Spleen (tissue), 11 donors: ENCODE results near the gene STAMBP. TPM values are rescaled to one million over a fixed set of nuclear protein-coding genes. Genes with fewer than 3 reads are reported as not detected.

Experiments used
- DNase-seq: peaks from one replicate; pipeline ENCODE4 v3.0.0-alpha.2; 2020
- H3K27ac ChIP-seq, 8 donors: fragments of 200-600 bp; sonication (generic) in 7 of 8; 1 replicate in 4 of 8; 2 replicates in 4 of 8; pipeline versions ENCODE4 v1.5.0 to v1.8.0; 2016 to 2021; ENCODE audit warnings: inconsistent platforms in 4 of 8, mild to moderate bottlenecking in 4 of 8, moderate library complexity in 1 of 8
- H3K27me3 ChIP-seq, 7 donors: fragments of 200-600 bp; sonication (generic) in 6 of 7; replicated peaks in 1 of 7; 1 replicate in 4 of 7; 2 replicates in 3 of 7; pipeline versions ENCODE4 v1.5.0 to v1.8.0; 2016 to 2021; ENCODE audit warnings: inconsistent platforms in 3 of 7, mild to moderate bottlenecking in 1 of 7
- H3K36me3 ChIP-seq, 6 donors: fragments of 200-600 bp; sonication (generic) in 5 of 6; 1 replicate in 4 of 6; 2 replicates in 2 of 6; pipeline versions ENCODE4 v1.5.0 to v1.8.0; 2016 to 2021; ENCODE audit warnings: inconsistent platforms in 2 of 6
- H3K4me1 ChIP-seq, 6 donors: fragments of 200-600 bp; sonication (generic) in 5 of 6; 1 replicate in 3 of 6; 2 replicates in 3 of 6; pipeline versions ENCODE4 v1.5.0 to v1.8.0; 2016 to 2021; ENCODE audit warnings: inconsistent platforms in 3 of 6
- H3K4me3 ChIP-seq, 8 donors: fragments of 200-600 bp; sonication (generic) in 7 of 8; 1 replicate in 4 of 8; 2 replicates in 4 of 8; pipeline versions ENCODE4 v1.5.0 to v1.8.0; 2016 to 2021; ENCODE audit warnings: inconsistent platforms in 4 of 8, mild to moderate bottlenecking in 4 of 8, moderate library complexity in 2 of 8
- H3K9me3 ChIP-seq, 8 donors: fragments of 200-600 bp; sonication (generic) in 7 of 8; 1 replicate in 4 of 8; 2 replicates in 4 of 8; pipeline versions ENCODE4 v1.5.0 to v1.8.0; 2016 to 2021; ENCODE audit warnings: inconsistent platforms in 4 of 8
- CTCF ChIP-seq, 11 experiments: fragments of 200-600 bp in 7 of 11; fragments of 450-650 bp in 4 of 11; sonication (generic) in 4 of 11; IDR thresholded peaks in 8 of 11; conservative IDR thresholded peaks in 3 of 11; 1 replicate in 7 of 11; 2 replicates in 4 of 11; pipeline versions ENCODE4 v1.4.0 to v1.8.0; 2016 to 2021; ENCODE audit warnings: antibody characterized with exemption in 11 of 11, inconsistent platforms in 4 of 11, mild to moderate bottlenecking in 1 of 11
- POLR2A ChIP-seq, 3 donors: fragments of 450-650 bp; IDR thresholded peaks; one replicate each; pipeline ENCODE4 v1.5.1; 2017; ENCODE audit warnings: antibody characterized with exemption in 3 of 3, mild to moderate bottlenecking in 1 of 3
- POLR2AphosphoS5 ChIP-seq, 3 donors: sonication (generic); formaldehyde crosslinking; IDR thresholded peaks; one replicate each; pipeline ENCODE4 v1.5.1; 2017; ENCODE audit warnings: antibody characterized with exemption in 3 of 3
- WGBS, 5 donors: extraction: QIAGEN DNeasy Blood & Tissue Kit in 3 of 5; methylation state at CpG; one replicate each; pipeline versions ENCODE4 v1.1.5 to v1.1.7; 2013 to 2018; 5-methylcytosine and 5-hydroxymethylcytosine counted together
- intact Hi-C: fragments of 100-400 bp; cut with DNase I; formaldehyde crosslinking; loops from one replicate; pipeline ENCODE4 v1.15.0; 2023; ENCODE audit warnings: low total_unique reads
- polyA plus RNA-seq, 3 donors: library from polyadenylated mRNA; stranded (reverse); fragments of 200-250 nt; gene quantifications; one replicate each; pipeline ENCODE4 v1.2.1, GENCODE V29; 2013
- total RNA-seq, 7 donors: library from RNA; depleted of rRNA in 3 of 7; stranded (reverse); fragments of >200 nt in 3 of 7; fragmentation: NEBNext Ultra II Directional in 4 of 7; extraction: Animal tissue kit (Norgen Biotek cat#: 25700) in 4 of 7; gene quantifications; one replicate each; pipeline versions ENCODE4 v1.1.0 to v1.2.1, GENCODE V29; 2016 to 2021
- donor health status: healthy with polysubstance abuse.
- donor health status: DM: no; HTN: no; CAD: no; lungs with moderate emphysema.
- donor health status: DM: no; HTN: no; CAD: no.
- donor health status: Bipolar disorder and iron deficiency.
- donor health status: healthy.
- donor health status: DM: no; HTN: no; CAD: no.
- donor health status: DM: yes; HTN: yes; CAD: no.

STAMBP gene
- total and polyA plus RNA-seq, 10 donors = 19.5 to 35.1 (median 28.1) TPM

- DNase-seq = no peak
- no peak for TF ChIP-seq POLR2AphosphoS5 (IDR thresholded peaks at IDR 0.05)
- TF ChIP-seq CTCF (IDR thresholded peaks at IDR 0.05 in 8 of 11, conservative IDR thresholded peaks at IDR 0.05 in 3 of 11) = no peak
- TF ChIP-seq POLR2A (IDR thresholded peaks at IDR 0.05) = no peak
- Histone ChIP-seq H3K4me1 (peaks cover 0 to 25% (median 16%) of the 10 kb centered on the region in 6 donors), H3K9me3 (no peaks in the 10 kb centered on the region), H3K27ac (no peak overlapping the region), H3K4me3 (no peak overlapping the region), H3K36me3 (peaks cover 1 to 89% (median 32%) of the 10 kb centered on the region in 6 donors), H3K27me3 (no peaks in the 10 kb centered on the region)
- intact Hi-C loops = no loop called here
- WGBS, 5 donors = 76 to 92% (median 89%) methylated on average over 5 of the region's 5 CpGs
These were observed 13.4 kb downstream of the STAMBP start for GRCh38 chr2:73841912-73842738.

GRCh38 chr2:73842739-73843019 lies 13.9 kb downstream of the STAMBP start:
- Histone ChIP-seq H3K4me3 (no peak overlapping the region), H3K27me3 (no peaks in the 10 kb centered on the region), H3K27ac (no peak overlapping the region), H3K36me3 (peaks cover 5 to 95% (median 37%) of the 10 kb centered on the region in 6 donors), H3K9me3 (no peaks in the 10 kb centered on the region), H3K4me1 (peaks cover 0 to 22% (median 14%) of the 10 kb centered on the region in 6 donors)
- 86 to 97% (median 93%) methylated on average over 1 of the region's 1 CpG for WGBS, 5 donors
- TF ChIP-seq POLR2A (IDR thresholded peaks at IDR 0.05) (no peak), CTCF (IDR thresholded peaks at IDR 0.05 in 8 of 11, conservative IDR thresholded peaks at IDR 0.05 in 3 of 11) (no peak), POLR2AphosphoS5 (IDR thresholded peaks at IDR 0.05) (no peak)
- intact Hi-C loops = no loop called here
- no peak for DNase-seq

GRCh38 chr2:73844087-73844486 lies 15.3 kb downstream of the STAMBP start:
- DNase-seq = no peak
- Histone ChIP-seq H3K9me3 (no peaks in the 10 kb centered on the region), H3K27me3 (no peaks in the 10 kb centered on the region), H3K36me3 (peaks cover 5 to 98% (median 50%) of the 10 kb centered on the region in 6 donors), H3K4me1 (peaks cover 0 to 8% (median under 1%) of the 10 kb centered on the region in 6 donors), H3K4me3 (no peak overlapping the region), H3K27ac (no peak overlapping the region)
- intact Hi-C loops = no loop called here
- TF ChIP-seq POLR2AphosphoS5 (IDR thresholded peaks at IDR 0.05) = no peak
- TF ChIP-seq CTCF (IDR thresholded peaks at IDR 0.05 in 8 of 11, conservative IDR thresholded peaks at IDR 0.05 in 3 of 11) = no peak
- no peak for TF ChIP-seq POLR2A (IDR thresholded peaks at IDR 0.05)
- WGBS, 5 donors = 22 to 32% (median 27%) methylated on average over 2 of the region's 2 CpGs

GRCh38 chr2:73850009-73850408 lies 21.2 kb downstream of the STAMBP start:
- H3K9me3 ChIP-seq = no peaks in the 10 kb centered on the region
- H3K36me3 ChIP-seq = peaks cover 5 to 100% (median 95%) of the 10 kb centered on the region in 6 donors
- no peak for DNase-seq
- no peaks in the 10 kb centered on the region for H3K4me1 ChIP-seq
- TF ChIP-seq POLR2AphosphoS5 (IDR thresholded peaks at IDR 0.05) (no peak), POLR2A (IDR thresholded peaks at IDR 0.05) (no peak), CTCF (IDR thresholded peaks at IDR 0.05 in 8 of 11, conservative IDR thresholded peaks at IDR 0.05 in 3 of 11) (no peak)
- no peaks in the 10 kb centered on the region for H3K27me3 ChIP-seq
- H3K27ac ChIP-seq = no peak overlapping the region
- H3K4me3 ChIP-seq = no peak overlapping the region
- WGBS, 5 donors = 93 to 97% (median 95%) methylated on average over 2 of the region's 2 CpGs
- intact Hi-C loops = no loop called here
